Midbrain (tissue), 1 donor: Measurements from ENCODE around the gene PLEKHM3.

Experiments
- DNase-seq: peaks from one replicate; lab custom pipeline; 2025; lab: John Stamatoyannopoulos, UW

The PLEKHM3 gene

DNA sequence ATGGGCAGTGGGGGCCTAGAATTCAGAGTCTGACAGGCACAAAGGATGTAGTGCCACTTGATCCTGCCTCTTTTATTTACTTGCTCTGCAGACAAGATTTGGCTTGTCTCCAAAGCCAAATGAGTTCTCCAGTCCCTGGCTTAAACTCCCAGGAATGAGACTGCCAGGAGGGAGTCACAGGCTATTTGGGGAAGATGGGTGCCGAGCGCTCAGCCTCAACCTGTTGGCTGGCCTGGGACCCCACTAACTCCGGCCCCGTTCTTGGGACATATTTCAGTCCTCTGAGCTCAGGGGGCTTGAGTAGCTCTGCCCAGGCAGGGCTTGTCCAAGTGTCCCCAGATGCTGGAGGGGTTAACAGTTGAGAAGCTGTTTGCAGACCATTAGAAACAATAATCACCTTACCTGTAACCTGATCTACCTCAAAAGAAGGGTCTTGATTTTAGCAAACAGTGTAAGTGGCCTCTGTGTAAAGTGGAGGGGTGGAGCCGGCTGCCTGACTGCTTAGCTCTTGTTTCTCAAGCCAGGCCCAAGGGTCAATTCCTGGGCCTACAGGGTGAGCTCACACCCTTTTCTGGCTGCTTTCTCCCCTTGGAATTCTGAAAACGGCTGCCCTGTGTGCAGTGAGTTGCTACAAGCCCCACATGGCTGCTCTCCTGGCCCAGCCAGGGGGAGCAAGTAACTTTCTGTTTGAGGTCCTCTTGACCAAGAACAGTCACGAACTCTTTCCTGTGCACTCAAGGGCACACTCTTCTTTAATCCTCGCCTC is 228.6 kb downstream of the PLEKHM3 start:
- no peak for DNase-seq

DNA sequence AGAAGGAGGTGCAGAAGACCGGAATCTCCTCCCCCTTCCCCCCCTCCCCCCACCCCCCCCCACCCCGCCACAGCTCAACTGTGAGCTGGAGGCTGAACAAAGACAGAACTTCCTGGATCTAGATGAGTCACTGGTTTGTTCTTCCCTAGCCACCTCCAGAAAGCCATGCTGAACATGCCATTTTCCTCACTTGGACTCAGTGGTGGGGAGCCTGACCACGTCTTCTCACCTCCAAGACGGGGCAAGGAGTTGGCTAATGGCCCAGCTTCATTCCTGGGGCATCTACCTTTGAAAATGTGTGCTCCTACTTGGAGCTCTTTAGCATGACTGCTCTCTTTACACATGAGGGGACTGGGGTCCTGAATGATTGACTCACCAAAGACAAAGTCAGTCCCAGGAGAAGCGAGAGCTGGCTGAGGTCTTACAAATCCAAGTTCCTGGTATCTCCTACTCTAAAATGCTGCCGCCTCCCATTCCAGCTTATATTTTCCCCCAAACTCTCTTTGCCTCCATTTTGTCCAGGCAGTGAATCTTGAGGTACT is 233.0 kb downstream of the PLEKHM3 start:
- no peak for DNase-seq

DNA sequence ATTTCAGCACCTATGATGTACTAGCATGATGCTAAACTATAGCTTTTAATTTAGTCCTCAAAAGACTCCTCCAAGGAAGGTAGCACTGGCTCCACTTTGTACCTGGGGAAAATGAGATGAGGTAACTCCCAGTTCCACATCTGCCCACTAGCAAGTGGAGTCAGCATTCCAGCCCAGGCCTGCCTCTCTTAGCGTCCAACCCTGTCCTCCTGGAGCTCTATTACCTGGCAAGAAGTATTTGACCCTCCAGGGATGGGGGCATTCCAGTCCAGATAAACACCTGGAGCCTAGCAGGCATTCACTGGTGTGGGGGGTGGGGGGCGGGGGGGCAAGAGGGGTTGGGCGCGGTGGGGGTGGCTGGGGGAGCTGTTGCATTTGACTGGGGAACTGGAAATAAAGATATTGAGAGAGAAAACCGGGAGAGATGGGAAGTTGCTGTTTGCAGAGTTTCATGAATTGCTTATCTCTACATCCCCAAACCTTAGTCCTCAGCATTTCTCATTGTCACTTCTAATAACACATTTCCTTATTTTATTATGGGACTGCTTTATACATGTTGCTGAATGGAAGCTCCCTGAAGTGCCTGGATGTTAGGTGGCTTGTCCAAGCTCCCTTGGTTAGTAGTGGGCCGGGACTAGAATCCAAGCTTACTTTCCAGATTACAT is 233.6 kb downstream of the PLEKHM3 start:
- no peak for DNase-seq

DNA sequence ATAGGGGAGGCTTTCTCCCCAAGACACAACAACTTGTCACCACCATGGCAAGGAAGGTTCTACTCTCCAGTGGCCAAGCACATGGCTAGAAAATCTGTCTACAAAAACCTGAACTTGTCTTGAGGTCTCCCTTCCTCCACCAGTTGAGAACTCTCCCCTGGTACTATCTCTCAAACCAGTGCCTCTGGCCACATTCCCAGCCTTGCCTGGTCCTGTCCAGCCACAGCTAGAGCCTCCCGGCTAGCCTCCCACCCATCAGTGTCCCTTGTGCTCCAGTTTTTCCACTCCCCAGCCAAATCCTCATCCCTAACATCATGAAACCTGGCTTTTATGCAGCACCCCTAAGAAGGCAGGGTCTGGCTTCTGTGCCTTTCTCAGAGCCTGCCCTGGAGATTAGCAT is 234.4 kb downstream of the PLEKHM3 start:
- DNase-seq: no peak

DNA sequence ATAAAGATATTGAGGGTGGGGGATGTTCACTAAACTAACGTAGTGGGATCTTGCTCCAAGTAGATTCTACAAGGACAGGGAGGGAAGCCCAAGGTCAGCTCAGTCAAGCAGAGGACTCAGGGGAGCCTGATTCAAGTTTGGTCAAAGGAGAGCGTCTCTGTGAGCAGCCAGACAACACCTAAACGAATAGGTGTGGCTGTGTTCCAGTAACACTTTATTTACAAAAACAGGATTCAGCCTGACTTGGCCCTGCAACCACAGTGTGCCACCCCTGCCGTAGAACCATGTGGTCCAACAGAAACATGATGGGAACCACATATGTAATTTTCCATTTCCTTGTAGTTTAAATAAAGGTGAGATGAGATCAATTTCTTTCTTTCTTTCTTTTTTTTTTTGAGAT is 237.5 kb downstream of the PLEKHM3 start:
- DNase-seq: no peak

DNA sequence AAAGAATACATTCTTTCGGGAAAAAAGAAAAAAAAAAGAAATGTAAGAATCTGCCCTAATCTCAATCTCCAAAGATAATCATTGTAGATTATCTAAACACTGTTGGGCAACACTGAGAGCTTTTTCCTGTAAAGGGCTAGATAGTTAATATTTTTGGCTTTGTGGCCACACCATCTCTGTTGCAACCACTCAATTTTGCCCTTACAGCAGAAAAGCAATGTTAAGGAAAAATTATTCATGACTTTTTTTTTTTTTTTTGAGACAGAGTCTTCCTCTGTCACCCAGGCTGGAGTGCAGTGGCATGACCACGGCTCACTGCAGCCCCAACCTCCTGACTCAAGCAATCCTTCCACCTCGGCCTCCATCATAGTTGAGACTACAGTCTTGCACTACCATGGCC is 238.3 kb downstream of the PLEKHM3 start:
- DNase-seq: no peak

DNA sequence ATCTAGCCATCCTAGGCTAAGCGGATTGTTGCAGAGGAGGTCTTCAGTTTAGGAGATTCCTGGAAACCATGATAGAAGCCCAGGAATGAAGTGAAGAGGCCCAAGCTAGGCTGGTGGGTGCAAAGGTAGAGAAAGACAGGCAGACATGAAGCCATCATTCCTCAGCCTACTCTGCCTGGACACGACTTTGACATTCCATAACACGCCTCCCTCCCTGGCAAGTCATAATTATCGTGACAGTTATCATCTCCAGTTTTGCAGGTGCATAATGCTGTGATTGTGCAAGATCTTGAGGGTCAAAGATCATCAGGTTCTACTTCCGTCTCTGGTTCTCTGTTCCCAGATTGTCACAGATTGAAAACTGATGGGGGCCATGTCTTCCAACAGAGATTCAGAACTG is 240.4 kb downstream of the PLEKHM3 start:
- no peak for DNase-seq

DNA sequence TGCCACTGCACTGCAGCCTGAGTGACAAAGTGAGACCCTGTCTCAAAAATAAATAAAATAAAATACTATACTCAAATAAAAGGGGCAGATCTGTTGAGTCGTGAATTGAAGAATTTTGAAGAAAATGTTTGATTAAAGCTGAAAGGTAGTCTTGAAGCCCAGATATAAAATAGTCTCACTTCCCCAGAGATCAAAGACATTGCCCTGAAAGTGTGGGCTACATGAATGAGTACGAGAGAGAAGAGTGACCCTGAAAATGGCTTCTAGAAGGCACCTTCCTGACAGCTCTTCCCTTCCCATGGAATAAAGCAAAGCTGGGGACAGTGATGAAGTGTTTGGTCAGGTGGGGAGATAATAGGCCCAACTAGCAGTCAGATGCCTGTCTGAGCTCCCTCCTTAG is 241.8 kb downstream of the PLEKHM3 start:
- DNase-seq: no peak

DNA sequence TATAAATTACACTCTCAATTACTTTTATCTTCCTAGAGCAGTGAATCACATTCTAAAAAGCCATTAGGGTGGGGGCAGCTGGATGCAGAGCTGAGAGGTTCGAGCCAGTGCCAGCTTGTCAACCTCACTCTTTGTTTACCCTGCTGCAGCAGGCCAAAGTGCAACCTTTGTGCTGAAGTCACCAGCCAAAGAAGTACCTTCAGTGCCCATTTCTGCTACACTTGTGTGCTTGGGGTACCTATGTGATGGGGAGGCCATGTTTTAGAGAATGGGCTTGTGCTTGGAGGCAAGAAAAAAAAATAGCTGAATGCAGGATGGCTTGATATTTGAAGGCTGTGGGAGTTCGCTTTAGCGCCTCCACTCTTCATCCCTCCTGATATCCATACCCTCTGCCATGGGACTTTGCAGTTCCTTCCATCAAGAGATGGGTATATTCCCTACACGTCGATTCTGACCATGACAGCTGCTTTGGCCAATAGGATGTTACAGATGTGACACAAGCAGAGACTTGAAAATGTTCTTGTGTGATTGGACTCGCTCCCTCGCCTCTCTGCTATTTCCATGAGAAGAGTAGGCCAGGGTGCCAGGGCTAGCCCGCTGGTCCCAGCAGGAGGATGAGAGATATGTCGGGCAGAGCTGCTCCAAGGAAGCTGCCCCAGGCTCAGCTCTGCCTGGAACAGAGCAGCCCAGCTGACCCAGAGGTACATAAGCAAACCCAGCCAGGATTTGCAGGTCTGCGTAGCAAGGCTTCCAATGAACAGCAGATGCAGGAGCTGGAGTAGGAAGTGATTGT is 242.9 kb downstream of the PLEKHM3 start:
- no peak for DNase-seq

DNA sequence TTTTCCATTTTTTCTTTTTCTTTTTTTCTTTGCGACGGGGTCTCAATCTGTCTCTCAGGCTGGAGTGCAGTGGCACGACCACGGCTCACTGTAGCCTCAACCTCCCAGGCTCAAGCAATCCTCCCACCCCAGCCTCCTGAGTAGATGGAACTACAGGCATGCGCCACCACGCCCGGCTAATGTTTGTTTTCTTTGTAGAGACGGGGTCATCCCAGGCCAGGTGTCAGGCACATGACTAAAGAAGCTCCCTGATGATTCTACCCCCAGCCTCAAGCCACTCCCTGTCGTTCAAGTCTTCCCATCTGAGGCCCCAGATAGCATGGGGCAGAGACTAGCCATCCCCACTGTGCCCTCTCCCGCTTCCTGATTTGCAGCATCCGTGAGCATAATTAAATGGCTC is 245.8 kb downstream of the PLEKHM3 start:
- DNase-seq: no peak

DNA sequence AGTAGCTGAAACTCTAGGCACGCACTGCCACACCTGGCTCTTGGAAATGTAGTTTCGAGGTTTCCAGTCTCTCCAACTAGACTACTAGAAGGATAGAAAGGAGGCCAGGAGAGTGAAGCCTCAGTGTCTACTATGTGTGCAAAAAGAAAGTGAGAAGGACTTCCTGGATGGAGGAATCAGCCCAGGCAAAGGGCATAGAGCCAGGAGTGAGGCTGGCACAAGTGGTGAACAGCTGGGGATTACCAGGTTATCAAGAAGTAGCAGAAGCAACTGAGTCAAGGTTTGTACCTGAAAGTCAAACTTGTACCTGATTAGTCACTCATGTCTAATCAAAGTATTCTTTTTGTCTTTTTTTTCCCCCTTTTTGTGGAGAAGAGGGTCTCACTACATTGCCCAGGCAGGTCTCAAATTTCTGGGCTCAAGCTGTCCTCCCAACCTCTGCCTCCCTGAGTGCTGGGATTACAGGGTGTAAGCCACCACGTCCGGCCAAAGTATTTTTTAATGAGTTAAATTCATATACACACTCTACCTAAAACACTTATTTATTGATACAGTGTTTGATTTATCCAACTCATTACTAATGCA is 246.9 kb downstream of the PLEKHM3 start:
- no peak for DNase-seq

DNA sequence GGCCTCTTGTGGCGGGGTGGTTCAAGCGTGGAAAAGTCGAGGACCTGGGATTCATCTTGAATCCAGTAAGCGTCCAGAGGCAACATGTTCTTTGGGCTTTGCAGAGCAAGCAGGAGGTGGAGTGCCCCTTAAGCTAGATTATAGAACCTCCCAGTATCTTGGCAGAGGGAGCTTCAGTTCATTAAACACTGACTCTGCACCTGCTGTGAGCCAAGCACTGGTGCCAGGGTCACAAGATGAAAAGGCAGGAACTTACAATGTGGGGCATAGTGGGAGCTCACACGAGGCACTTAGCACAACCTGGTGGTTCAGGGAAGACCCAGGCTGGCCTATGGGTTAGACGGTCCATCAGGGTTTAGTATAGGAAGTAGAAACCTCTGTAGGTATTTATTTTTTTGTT is 248.2 kb downstream of the PLEKHM3 start:
- no peak for DNase-seq

DNA sequence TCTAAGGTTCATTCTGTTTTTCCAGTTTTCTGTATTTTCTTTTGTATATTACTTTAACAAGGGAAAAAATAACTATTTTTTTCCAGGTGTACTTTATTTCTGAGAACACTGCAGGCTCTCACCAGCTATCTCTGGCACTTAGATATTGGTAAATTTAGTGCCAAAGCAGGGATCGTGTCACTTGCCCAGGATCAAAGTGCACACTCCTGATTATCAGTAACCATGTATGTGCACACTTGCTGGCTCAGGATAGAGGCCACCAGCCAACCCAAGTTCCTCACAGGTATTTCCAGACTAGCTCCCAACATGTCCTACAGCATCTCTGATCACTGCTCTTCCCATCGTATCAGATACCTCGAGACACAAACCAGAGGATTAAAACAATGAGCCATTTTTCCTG is 249.9 kb downstream of the PLEKHM3 start:
- no peak for DNase-seq

DNA sequence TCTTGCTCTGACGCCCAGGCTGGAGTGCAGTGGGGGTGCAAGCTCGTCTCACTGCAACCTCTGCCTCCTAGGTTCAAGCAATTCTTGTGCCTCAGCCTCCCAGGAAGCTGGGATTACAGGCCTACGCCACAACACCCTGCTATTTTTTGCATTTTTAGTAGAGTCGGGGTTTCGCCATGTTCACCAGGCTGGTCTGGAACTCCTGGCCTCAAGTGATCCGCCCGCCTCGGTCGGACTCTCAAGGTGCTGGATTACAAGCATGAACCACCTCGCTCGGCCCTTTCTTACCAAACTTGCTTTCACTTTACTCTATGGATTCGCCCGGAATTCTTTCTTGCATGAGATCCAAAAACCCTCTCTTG is 252.5 kb downstream of the PLEKHM3 start:
- DNase-seq: no peak

DNA sequence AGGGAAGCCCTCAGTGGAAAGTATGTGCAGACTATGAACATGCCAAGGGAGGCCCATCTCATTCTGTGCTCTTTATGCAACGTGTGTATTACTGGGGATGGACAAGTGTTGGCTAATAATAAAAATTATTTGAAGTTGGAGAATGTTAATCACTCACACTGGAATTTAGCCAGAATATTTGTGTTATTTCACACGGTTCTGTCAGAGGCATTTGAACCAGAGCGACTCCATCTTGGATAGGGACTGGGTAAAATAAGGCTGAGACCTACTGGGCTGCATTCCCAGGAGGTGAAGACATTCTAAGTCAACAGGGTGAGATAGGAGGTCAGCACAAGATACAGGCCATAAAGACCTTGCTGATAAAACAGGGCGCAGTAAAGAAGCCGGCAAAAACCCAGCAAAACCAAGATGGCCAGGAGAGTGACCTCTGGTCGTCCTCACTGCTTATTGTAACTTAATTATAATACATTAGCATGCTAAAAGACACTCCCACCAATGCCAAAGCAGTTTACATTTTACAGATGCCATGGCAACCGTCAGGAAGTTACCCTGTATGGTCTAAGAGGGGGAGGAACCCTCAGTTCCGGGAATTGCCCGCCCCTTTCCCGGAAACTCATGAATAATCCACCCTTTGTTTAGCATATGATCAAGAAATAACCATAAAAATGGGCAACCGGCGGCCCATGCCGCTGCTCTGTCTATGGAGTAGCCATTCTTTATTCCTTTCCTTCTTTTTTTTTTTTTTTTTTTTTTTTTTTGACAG is 253.1 kb downstream of the PLEKHM3 start:
- DNase-seq: no peak

DNA sequence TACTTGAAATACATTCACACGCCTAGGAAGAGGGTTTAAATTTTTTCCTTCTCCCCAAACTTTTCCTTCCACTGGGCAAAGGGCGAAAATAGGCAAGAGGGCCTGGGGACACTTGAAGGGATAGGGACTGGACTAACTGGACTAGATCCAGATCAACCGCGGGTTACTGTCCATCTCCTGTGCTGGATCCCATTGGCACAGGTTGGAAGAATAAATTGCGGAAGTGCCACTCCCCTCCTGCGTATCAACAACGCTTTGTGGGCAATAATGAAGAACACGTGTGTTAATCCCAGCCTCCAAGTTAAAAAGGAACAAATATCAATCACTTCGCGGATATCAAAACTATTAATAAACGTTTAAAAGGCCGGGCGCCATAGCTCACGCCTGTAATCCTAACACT is 253.9 kb downstream of the PLEKHM3 start:
- no peak for DNase-seq
